MM.1S (cell line): ENCODE measurements around the gene ADAP1.

Experiments used
- CTCF ChIP-seq: fragments of 300-600 bp; sonication (generic); IDR thresholded peaks from 2 replicates; pipeline ENCODE4 v1.5.1; 2016; ENCODE audit warnings: antibody characterized with exemption, low read length, mixed read lengths
- EZH2 ChIP-seq: fragments of 300-600 bp; sonication (generic); optimal IDR thresholded peaks from 2 replicates; pipeline ENCODE3; 2017; ENCODE audit warnings: low read depth, mild to moderate bottlenecking, antibody characterized with exemption, low read length, mixed read lengths
- EZH2phosphoT487 ChIP-seq: fragments of 300-600 bp; sonication (generic); IDR thresholded peaks from 2 replicates; pipeline ENCODE4 v1.6.1; 2018; ENCODE audit warnings: antibody characterized with exemption, low read length

- TF ChIP-seq EZH2phosphoT487 (no peak), CTCF (no peak), EZH2 (no peak)
Observed at GRCh38 chr7:999941-1000935, 45.8 kb upstream of the ADAP1 start.
